HepG2 (cell line): Measurements from ENCODE around the gene MECR. TPM values are rescaled to one million over a fixed set of nuclear protein-coding genes. Genes with fewer than 3 reads are reported as not detected.

Source experiments
- AGO2 ChIP-seq: fragments of 200-400 bp; formaldehyde crosslinking; optimal IDR thresholded peaks from 2 replicates; pipeline ENCODE3; 2017; ENCODE audit warnings: mild to moderate bottlenecking, low read depth, low read length, moderate library complexity
- ASH2L ChIP-seq: fragments of 300-600, 200-600 bp; sonication (generic); IDR thresholded peaks from 2 replicates; pipeline ENCODE4 v1.7.0; 2017; ENCODE audit warnings: low read depth, mild to moderate bottlenecking, moderate library complexity, mixed read lengths, low read length; ENCODE audit not compliant: insufficient read length
- CREBL2 ChIP-seq: sonication (generic); formaldehyde crosslinking; IDR thresholded peaks from 2 replicates; pipeline ENCODE4 v1.8.1; 2023; ENCODE audit warnings: missing genetic modification reagents, mild to moderate bottlenecking, borderline replicate concordance
- HNF4G ChIP-seq, 2 experiments: sonication (generic) in 1 of 2; formaldehyde crosslinking in 1 of 2; IDR thresholded peaks; 2 replicates each; pipeline versions ENCODE4 v1.4.0 to v1.6.1; 2011 to 2020; ENCODE audit warnings: borderline replicate concordance in 2 of 2, low read depth in 2 of 2, mild to moderate bottlenecking in 2 of 2, low read length in 1 of 2, missing genetic modification reagents in 1 of 2, moderate library complexity in 1 of 2
- IRF9 ChIP-seq: sonication (generic); formaldehyde crosslinking; IDR thresholded peaks from 2 replicates; pipeline ENCODE4 v1.8.0; 2022; ENCODE audit warnings: missing genetic modification reagents, mild to moderate bottlenecking, borderline replicate concordance
- JARID2 ChIP-seq: sonication (generic); formaldehyde crosslinking; IDR thresholded peaks from 2 replicates; pipeline ENCODE4 v1.8.1; 2023; ENCODE audit warnings: missing genetic modification reagents, inconsistent platforms; ENCODE audit not compliant: insufficient replicate concordance
- MLXIP ChIP-seq: sonication (generic); formaldehyde crosslinking; IDR thresholded peaks from 2 replicates; pipeline ENCODE4 v1.9.0; 2021; ENCODE audit warnings: missing genetic modification reagents, borderline replicate concordance
- MXI1 ChIP-seq: IDR thresholded peaks from 3 replicates; pipeline ENCODE4 v1.6.1; 2012; ENCODE audit warnings: low read depth, low read length, inconsistent platforms, borderline replicate concordance
- RXRB ChIP-seq: IDR thresholded peaks from 2 replicates; pipeline ENCODE4 v1.6.1; 2016; ENCODE audit warnings: borderline replicate concordance, missing genetic modification reagents, missing compliant biosample characterization
- SRSF9 ChIP-seq: fragments of 200-400 bp; formaldehyde crosslinking; IDR thresholded peaks from 2 replicates; pipeline ENCODE4 v1.6.1; 2018; ENCODE audit warnings: borderline replicate concordance, mild to moderate bottlenecking, low read depth, low read length; ENCODE audit not compliant: insufficient read depth, poor library complexity, severe bottlenecking
- TOE1 ChIP-seq: sonication (generic); formaldehyde crosslinking; IDR thresholded peaks from 2 replicates; pipeline ENCODE4 v1.4.0; 2020; ENCODE audit warnings: mild to moderate bottlenecking, missing genetic modification reagents
- ZBTB1 ChIP-seq: sonication (generic); formaldehyde crosslinking; IDR thresholded peaks from 2 replicates; pipeline ENCODE4 v1.4.0; 2020; ENCODE audit warnings: missing genetic modification reagents, borderline replicate concordance
- ZBTB7B ChIP-seq: sonication (generic); formaldehyde crosslinking; IDR thresholded peaks from 2 replicates; pipeline ENCODE4 v1.4.0; 2020; ENCODE audit warnings: missing genetic modification reagents
- ZNF138 ChIP-seq: sonication (generic); formaldehyde crosslinking; IDR thresholded peaks from 2 replicates; pipeline ENCODE4 v1.5.0; 2020; ENCODE audit warnings: mild to moderate bottlenecking, low read depth, missing genetic modification reagents
- ZNF512B ChIP-seq: sonication (generic); formaldehyde crosslinking; IDR thresholded peaks from 2 replicates; pipeline ENCODE4 v1.5.1; 2020; ENCODE audit warnings: missing genetic modification reagents, mild to moderate bottlenecking, borderline replicate concordance
- ZNF616 ChIP-seq: sonication (generic); formaldehyde crosslinking; IDR thresholded peaks from 2 replicates; pipeline ENCODE4 v1.5.0; 2020; ENCODE audit warnings: low read depth, mild to moderate bottlenecking, missing genetic modification reagents
- ZNF788 ChIP-seq: sonication (generic); formaldehyde crosslinking; IDR thresholded peaks from 2 replicates; pipeline ENCODE4 v1.5.0; 2020; ENCODE audit warnings: mild to moderate bottlenecking, missing genetic modification reagents, borderline replicate concordance
- polyA plus RNA-seq, 8 experiments: library from polyadenylated mRNA; depleted of rRNA in 3 of 8; stranded (reverse) in 7 of 8; unstranded in 1 of 8; fragments of >200 nt; fragmentation: Illumina TruSeq in 4 of 8; extraction: Trizol in 4 of 8; gene quantifications; 2 replicates each; pipeline versions ENCODE4 v1.2.1 to v1.2.3, GENCODE V29; 2011 to 2016; ENCODE audit warnings: low read depth in 4 of 8, missing spikeins in 1 of 8, mixed read lengths in 1 of 8; ENCODE audit not compliant: insufficient read depth in 1 of 8
- total RNA-seq, 5 experiments: library from RNA; depleted of rRNA; stranded (reverse); fragments of >200 nt; fragmentation: Illumina TruSeq; extraction: Trizol; gene quantifications; 2 replicates each; pipeline ENCODE4 v1.2.3, GENCODE V29; 2016; ENCODE audit warnings: low read depth in 1 of 5

Gene MECR
- total and polyA plus RNA-seq, 2 of the 13 experiments (the other 11 are each of a cell fraction or from before 2014, with no cell fraction given): 18.8 to 24.9 TPM

GRCh38 chr1:29230553-29231378, at the start of gene MECR (continued):
- peak; percentile 97 for TF ChIP-seq MXI1
- TF ChIP-seq IRF9 (CRISPR knock-in tag): peak; percentile 82; the same call in 1 of the 2 replicates
- no peak for TF ChIP-seq SRSF9
- TF ChIP-seq ASH2L: peak; percentile 83
- no peak for TF ChIP-seq TOE1 (CRISPR knock-in tag)
- no peak for TF ChIP-seq JARID2 (CRISPR knock-in tag)
- TF ChIP-seq CREBL2 (CRISPR knock-in tag): no peak
- TF ChIP-seq HNF4G (IDR thresholded peaks at IDR 0.05; ENCODE audit: borderline replicate concordance, low read depth, low read length): no peak
- TF ChIP-seq HNF4G (CRISPR knock-in tag; IDR thresholded peaks at IDR 0.05; ENCODE audit: borderline replicate concordance, low read depth): 0 out of 2 replicates have a peak, but pooled peaks have one; percentile 37
- TF ChIP-seq ZBTB1 (CRISPR knock-in tag): no peak
- no peak for TF ChIP-seq ZNF616 (CRISPR knock-in tag)
- TF ChIP-seq RXRB (CRISPR knock-in tag): peak; percentile 33; the same call in 1 of the 2 replicates
- no peak for TF ChIP-seq ZNF138 (CRISPR knock-in tag)
- peak; percentile 40 for TF ChIP-seq AGO2
- TF ChIP-seq ZBTB7B: no peak; the same call in 1 of the 2 replicates
- TF ChIP-seq MLXIP: no peak
- TF ChIP-seq ZNF788: peak; percentile 69; the same call in 1 of the 2 replicates
- TF ChIP-seq ZNF512B: no peak
